GM21619 (cell line): Measurements from ENCODE around the gene POU4F3.
"Not testable (repeated sequence)": the region's sequence is repeated elsewhere in the genome, so short reads cannot be mapped to it uniquely, and the experiment has no call there.

ENCODE experiments used
- ATAC-seq: cut with Tn5 transposase; IDR thresholded peaks from one replicate; pipeline ENCODE4 v1.9.1; 2021; ENCODE audit not compliant: unreplicated experiment

Gene POU4F3

GRCh38 chr5:146338774-146339714, at the start of gene POU4F3:
Gene POU4F3 (plus strand): TSS chr5:146338839. CDS start chr5:146339113, 274 bp downstream.
- no peak for ATAC-seq

GRCh38 chr5:146290318-146290717, 48.3 kb upstream of the POU4F3 start:
- no peak for ATAC-seq

- peak; percentile 79 for ATAC-seq
These were observed 47.1 kb upstream of the POU4F3 start for GRCh38 chr5:146291421-146292074.

GRCh38 chr5:146296245-146296644, 42.4 kb upstream of the POU4F3 start:
- ATAC-seq: no peak

- not testable (repeated sequence) for ATAC-seq
These were observed 39.7 kb upstream of the POU4F3 start for GRCh38 chr5:146298920-146299319.

GRCh38 chr5:146301626-146302025, 37.0 kb upstream of the POU4F3 start:
- ATAC-seq: no peak

GRCh38 chr5:146302406-146302805, 36.2 kb upstream of the POU4F3 start:
- no peak for ATAC-seq

GRCh38 chr5:146306838-146307237, 31.8 kb upstream of the POU4F3 start:
- no peak for ATAC-seq

- no peak for ATAC-seq
These were observed 30.8 kb upstream of the POU4F3 start for GRCh38 chr5:146307796-146308195.

GRCh38 chr5:146310540-146310939, 28.1 kb upstream of the POU4F3 start:
- no peak for ATAC-seq

GRCh38 chr5:146311278-146311677, 27.4 kb upstream of the POU4F3 start:
- no peak for ATAC-seq

GRCh38 chr5:146313027-146313426, 25.6 kb upstream of the POU4F3 start:
- ATAC-seq: no peak

- ATAC-seq: no peak
These were observed 17.1 kb upstream of the POU4F3 start for GRCh38 chr5:146321571-146321970.

- no peak for ATAC-seq
These were observed 11.3 kb upstream of the POU4F3 start for GRCh38 chr5:146327257-146327870.

- no peak for ATAC-seq
These were observed 10.7 kb upstream of the POU4F3 start for GRCh38 chr5:146327989-146328388.

GRCh38 chr5:146329697-146330096, 8.9 kb upstream of the POU4F3 start:
- ATAC-seq: no peak

- ATAC-seq: no peak
These were observed 7.2 kb upstream of the POU4F3 start for GRCh38 chr5:146331423-146331822.

GRCh38 chr5:146334074-146334533, 4.5 kb upstream of the POU4F3 start:
- no peak for ATAC-seq

- no peak for ATAC-seq
These were observed 2.4 kb upstream of the POU4F3 start for GRCh38 chr5:146336197-146336596.

GRCh38 chr5:146337264-146337904, 1.3 kb upstream of the POU4F3 start:
- ATAC-seq: no peak

GRCh38 chr5:146337928-146338327, 711 bp upstream of the POU4F3 start:
- no peak for ATAC-seq
